IMR-90 (cell line): ENCODE measurements around the gene HLA-DQA1. TPM values are rescaled to one million over a fixed set of nuclear protein-coding genes. Genes with fewer than 3 reads are reported as not detected.

Experiments
- ATAC-seq: fragments of 200-7000 bp; cut with Tn5 transposase; 2 replicates; pipeline ENCODE4 v1.9.1; 2020; ENCODE audit warnings: low read depth, mild to moderate bottlenecking, moderate library complexity
- BruUV-seq: library from RNA; stranded (reverse); fragments of 400-500 nt; replicated peaks from 2 replicates; lab custom pipeline; 2021; lab: Mats Ljungman, UMichigan
- CTCF ChIA-PET: fragments of 300-600 bp; formaldehyde crosslinking; extraction: SDS; loops from one replicate; lab custom pipeline; 2021; ENCODE audit warnings: antibody characterized with exemption; lab: Yijun Ruan, JAX
- POLR2A ChIA-PET: fragments of 300-600 bp; sonication (Branson Sonifier 250); formaldehyde crosslinking; loops from one replicate; lab custom pipeline; 2022; ENCODE audit warnings: antibody characterized with exemption; ENCODE audit not compliant: unreplicated experiment; lab: Charles Lee
- DNase-seq: peaks from one replicate; pipeline ENCODE4 v3.0.0; 2013
- H2AFZ ChIP-seq: replicated peaks from 2 replicates; pipeline ENCODE3; 2013; ENCODE audit warnings: low read length, mild to moderate bottlenecking; ENCODE audit not compliant: poor library complexity
- H2AK5ac ChIP-seq: 2 replicates; pipeline ENCODE4 v1.6.1; 2013; ENCODE audit warnings: low read depth, low read length, inconsistent platforms
- H2AK9ac ChIP-seq: replicated peaks from 2 replicates; pipeline ENCODE3; 2013; ENCODE audit warnings: mild to moderate bottlenecking, low read depth, low read length, moderate library complexity; ENCODE audit not compliant: poor library complexity
- H2BK120ac ChIP-seq: 2 replicates; pipeline ENCODE4 v1.6.1; 2013; ENCODE audit warnings: low read depth, low read length, inconsistent platforms
- H2BK15ac ChIP-seq: 3 replicates; pipeline ENCODE4 v1.6.1; 2013; ENCODE audit warnings: low read depth, low read length, inconsistent platforms
- H2BK20ac ChIP-seq: 2 replicates; pipeline ENCODE4 v1.6.1; 2013; ENCODE audit warnings: low read depth, mild to moderate bottlenecking, inconsistent platforms, low read length, moderate library complexity
- H2BK5ac ChIP-seq: 2 replicates; pipeline ENCODE4 v1.6.1; 2013; ENCODE audit warnings: mild to moderate bottlenecking, low read depth, low read length, inconsistent platforms; ENCODE audit not compliant: poor library complexity, severe bottlenecking
- H3K14ac ChIP-seq: replicated peaks from 2 replicates; pipeline ENCODE4 v1.6.1; 2013; ENCODE audit warnings: low read depth, low read length, inconsistent platforms
- H3K18ac ChIP-seq: 2 replicates; pipeline ENCODE4 v1.6.1; 2013; ENCODE audit warnings: low read depth, low read length, control low read depth
- H3K23ac ChIP-seq: 2 replicates; pipeline ENCODE4 v1.6.1; 2013; ENCODE audit warnings: low read depth, low read length, inconsistent platforms
- H3K27ac ChIP-seq: 2 replicates; pipeline ENCODE4 v1.5.1; 2013; ENCODE audit warnings: mild to moderate bottlenecking, control low read depth, low read length; ENCODE audit not compliant: insufficient read depth
- H3K27me3 ChIP-seq: 2 replicates; pipeline ENCODE4 v1.6.1; 2013; ENCODE audit warnings: low read length; ENCODE audit not compliant: control insufficient read depth, insufficient read depth
- H3K36me3 ChIP-seq: 2 replicates; pipeline ENCODE4 v1.6.1; 2013; ENCODE audit warnings: low read length, mixed read lengths; ENCODE audit not compliant: control insufficient read depth, insufficient read depth
- H3K4ac ChIP-seq: 2 replicates; pipeline ENCODE4 v1.6.1; 2013; ENCODE audit warnings: low read depth, low read length, inconsistent platforms
- H3K4me1 ChIP-seq: 2 replicates; pipeline ENCODE4 v1.6.1; 2013; ENCODE audit warnings: low read length, mixed read lengths; ENCODE audit not compliant: control insufficient read depth, insufficient read depth
- H3K4me2 ChIP-seq: 2 replicates; pipeline ENCODE4 v1.6.1; 2013; ENCODE audit warnings: low read depth, mild to moderate bottlenecking, control low read depth, low read length, moderate library complexity
- H3K4me3 ChIP-seq: 2 replicates; pipeline ENCODE4 v1.5.1; 2013; ENCODE audit warnings: low read depth, mild to moderate bottlenecking, control low read depth, low read length, moderate library complexity; ENCODE audit not compliant: insufficient read depth
- H3K56ac ChIP-seq: 2 replicates; pipeline ENCODE4 v1.6.1; 2013; ENCODE audit warnings: low read length, inconsistent platforms; ENCODE audit not compliant: insufficient read depth; ENCODE audit errors: extremely low read depth
- H3K79me1 ChIP-seq, 2 experiments: 2 replicates each; pipeline ENCODE4 v1.6.1; 2013; ENCODE audit warnings: low read length in 2 of 2, inconsistent platforms in 1 of 2, low read depth in 1 of 2
- H3K9ac ChIP-seq: 2 replicates; pipeline ENCODE4 v1.6.1; 2013; ENCODE audit warnings: low read depth, low read length, control low read depth
- H3K9me1 ChIP-seq: 2 replicates; pipeline ENCODE4 v1.6.1; 2013; ENCODE audit warnings: low read length, inconsistent platforms; ENCODE audit not compliant: insufficient read depth
- H3K9me3 ChIP-seq: 2 replicates; pipeline ENCODE4 v1.6.1; 2013; ENCODE audit warnings: low read length; ENCODE audit not compliant: control insufficient read depth, insufficient read depth
- H4K20me1 ChIP-seq: 2 replicates; pipeline ENCODE4 v1.6.1; 2013; ENCODE audit warnings: low read length, inconsistent platforms; ENCODE audit not compliant: insufficient read depth
- H4K5ac ChIP-seq: 2 replicates; pipeline ENCODE4 v1.6.1; 2013; ENCODE audit warnings: mild to moderate bottlenecking, low read depth, low read length, control low read depth
- H4K8ac ChIP-seq, 2 experiments: 2 replicates each; pipeline ENCODE4 v1.6.1; 2013; ENCODE audit warnings: low read depth in 2 of 2, low read length in 2 of 2, control low read depth in 1 of 2, inconsistent platforms in 1 of 2
- H4K91ac ChIP-seq: 2 replicates; pipeline ENCODE4 v1.6.1; 2013; ENCODE audit warnings: low read depth, low read length, inconsistent platforms; ENCODE audit not compliant: insufficient read depth
- CHD1 ChIP-seq: IDR thresholded peaks from 2 replicates; pipeline ENCODE4 v1.6.1; 2012; ENCODE audit warnings: low read depth, low read length, improper control_type of control experiment
- FOS ChIP-seq: fragments of 150-350 bp; IDR thresholded peaks from 2 replicates; pipeline ENCODE4 v1.6.1; 2016; ENCODE audit warnings: low read depth, low read length
- RAD21 ChIP-seq: IDR thresholded peaks from 2 replicates; pipeline ENCODE4 v1.6.1; 2012; ENCODE audit warnings: low read length, improper control_type of control experiment
- RFX5 ChIP-seq: IDR thresholded peaks from 2 replicates; pipeline ENCODE4 v1.8.0; 2012; ENCODE audit warnings: low read depth, mild to moderate bottlenecking, low read length, moderate library complexity
- SMC3 ChIP-seq: fragments of 150-350 bp; IDR thresholded peaks from 2 replicates; pipeline ENCODE4 v1.6.1; 2016; ENCODE audit warnings: low read depth, mild to moderate bottlenecking, antibody characterized with exemption, low read length, moderate library complexity
- USF2 ChIP-seq: fragments of 150-350 bp; IDR thresholded peaks from 2 replicates; pipeline ENCODE4 v1.6.1; 2017; ENCODE audit warnings: mild to moderate bottlenecking, antibody characterized with exemption, low read length, low read depth
- WGBS, 2 experiments: methylation state at CpG; one replicate each; pipeline versions ENCODE4 v1.1.5 to v1.1.7; 2013; ENCODE audit warnings: missing lambda C conversion rate in 2 of 2; ENCODE audit not compliant: insufficient read length in 1 of 2; ENCODE audit errors: extremely low coverage in 2 of 2; 5-methylcytosine and 5-hydroxymethylcytosine counted together
- dilution Hi-C: fragments of 300-500 bp; cut with HindIII; formaldehyde crosslinking; loops from one replicate; pipeline ENCODE4 v1.14.3; 2018; ENCODE audit warnings: low sequenced_read_pairs; ENCODE audit not compliant: unreplicated experiment
- in situ Hi-C: fragments of 300-500 bp; cut with MboI; formaldehyde crosslinking; loops from 3 replicates; pipeline ENCODE4 v1.14.3; 2019; ENCODE audit warnings: low sequenced_read_pairs, inconsistent platforms, mixed read lengths
- intact Hi-C: fragments of 100-400 bp; cut with micrococcal nuclease; formaldehyde crosslinking; loops from 2 replicates; pipeline ENCODE4 v1.10.0; 2022
- polyA plus RNA-seq, 3 experiments: library from polyadenylated mRNA; depleted of rRNA; stranded (reverse); fragments of >200 nt; gene quantifications; 2 replicates each; pipeline ENCODE4 v1.2.3, GENCODE V29; 2012; ENCODE audit warnings: low replicate concordance in 1 of 3
- total RNA-seq: library from RNA; depleted of rRNA; stranded (reverse); fragments of >200 nt; gene quantifications from 2 replicates; pipeline ENCODE4 v1.2.3, GENCODE V29; 2012

HLA-DQA1 gene
- total and polyA plus RNA-seq, 2 of the 4 experiments (the other 2 are of a cell fraction) = not detected

DNA sequence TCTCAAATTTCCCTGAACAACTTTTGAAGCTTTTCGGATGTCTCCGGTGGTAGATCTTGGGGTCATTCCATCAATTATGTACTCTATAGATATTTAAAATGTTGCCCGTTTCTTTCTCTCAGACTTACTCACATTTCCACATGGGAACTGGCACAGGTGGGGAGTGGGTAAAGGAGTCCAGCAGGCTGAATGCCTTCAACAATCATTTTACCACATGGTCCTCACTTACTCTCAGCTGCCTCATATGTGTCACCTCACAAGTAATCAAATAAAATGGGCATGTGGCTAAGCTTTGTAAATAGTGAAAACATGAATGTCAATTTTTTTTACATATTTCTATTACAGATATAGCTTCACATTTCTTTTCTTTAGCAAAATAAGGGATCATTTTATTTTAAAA, 677 bp downstream of the HLA-DQA1 start:
- no peak overlapping the region for H4K91ac ChIP-seq
- H3K14ac ChIP-seq = no peak overlapping the region
- no peak overlapping the region for H2BK5ac ChIP-seq
- no peaks in the 10 kb centered on the region for H3K9me1 ChIP-seq
- no peak overlapping the region for H3K4me2 ChIP-seq
- H3K18ac ChIP-seq = no peak overlapping the region
- no peak overlapping the region for H3K23ac ChIP-seq
- H2AFZ ChIP-seq = no peak overlapping the region
- CTCF ChIA-PET = no interaction called here
- no peak overlapping the region for H2AK9ac ChIP-seq
- H2BK15ac ChIP-seq = no peak overlapping the region
- POLR2A ChIA-PET = no interaction called here
- no TSS peak for BruUV-seq
- no peak overlapping the region for H3K4ac ChIP-seq
- H3K9me3 ChIP-seq = no peaks in the 10 kb centered on the region
- intact Hi-C loops (loop anchor here (2.0 kb wide), 1 partner anchor 105 kb away; no protein-coding TSS in a partner anchor), in situ Hi-C loops (loop anchor here (5.0 kb wide), 1 partner anchor 104 kb away; the partner anchor contains the start of gene HLA-DQA2), dilution Hi-C loops (no loop called here)
- no peaks in the 10 kb centered on the region for H3K36me3 ChIP-seq
- H4K5ac ChIP-seq = no peak overlapping the region
- H4K8ac ChIP-seq = no peak overlapping the region
- ATAC-seq (no peak), DNase-seq (no peak)
- no CpG with 5 or more reads among the region's 3 CpGs for WGBS, 2 experiments
- no peak overlapping the region for H3K27ac ChIP-seq
- no peaks in the 10 kb centered on the region for H3K79me1 ChIP-seq
- TF ChIP-seq RFX5 (no peak), SMC3 (no peak), FOS (no peak), RAD21 (no peak), USF2 (no peak), CHD1 (no peak)
- no peaks in the 10 kb centered on the region for H4K20me1 ChIP-seq
- H3K4me1 ChIP-seq = no peaks in the 10 kb centered on the region
- no peak overlapping the region for H3K9ac ChIP-seq
- H3K27me3 ChIP-seq = no peaks in the 10 kb centered on the region
- H2AK5ac ChIP-seq = no peak overlapping the region
- no peak overlapping the region for H2BK120ac ChIP-seq
- no peak overlapping the region for H3K4me3 ChIP-seq
- H2BK20ac ChIP-seq = no peak overlapping the region
- H3K56ac ChIP-seq = no peak overlapping the region
